Endothelial cell of umbilical vein (primary cell): ENCODE data around the gene NFYC. TPM values are rescaled to one million over a fixed set of nuclear protein-coding genes. Genes with fewer than 3 reads are reported as not detected.

Experiments
- BruUV-seq: library from RNA; stranded (reverse); fragments of 400-500 nt; replicated peaks from 2 replicates; lab custom pipeline; 2021; lab: Mats Ljungman, UMichigan
- CTCF ChIA-PET: fragments of 300-600, 350-600 bp; sonication (Branson Sonifier 250); formaldehyde crosslinking; loops from one replicate; lab custom pipeline; 2021; ENCODE audit warnings: antibody characterized with exemption, inconsistent platforms; lab: Charles Lee
- POLR2A ChIA-PET: fragments of 300-600, 350-600 bp; sonication (Branson Sonifier 250); formaldehyde crosslinking; loops from one replicate; lab custom pipeline; 2021; ENCODE audit warnings: antibody characterized with exemption, inconsistent platforms; lab: Charles Lee
- DNase-seq: peaks from one replicate; pipeline ENCODE4 v3.0.0-alpha.2; 2011; ENCODE audit warnings: low read depth, low spot score
- FAIRE-seq: peaks from 2 replicates; lab custom pipeline; 2011; peaks lifted over from hg19 to GRCh38; lab: Jason Lieb, UNC
- H2AFZ ChIP-seq: 2 replicates; pipeline ENCODE4 v1.6.0; 2012; ENCODE audit warnings: low read depth, low read length, control low read depth, inconsistent platforms
- H3K27ac ChIP-seq: 2 replicates; pipeline ENCODE4 v1.5.1; 2011; ENCODE audit warnings: low read depth, mild to moderate bottlenecking, control low read depth, low read length, moderate library complexity; ENCODE audit not compliant: insufficient read depth
- H3K27me3 ChIP-seq, 2 experiments: 2 replicates each; pipeline versions ENCODE4 v1.6.0 to v1.6.1; 2011; ENCODE audit warnings: low read length in 2 of 2, mixed read lengths in 1 of 2; ENCODE audit not compliant: control insufficient read depth in 2 of 2, insufficient read depth in 2 of 2
- H3K36me3 ChIP-seq, 2 experiments: 2 replicates in 1 of 2; 3 replicates in 1 of 2; pipeline ENCODE4 v1.5.1; 2011; ENCODE audit warnings: low read length in 2 of 2, mild to moderate bottlenecking in 1 of 2, moderate library complexity in 1 of 2; ENCODE audit not compliant: control insufficient read depth in 2 of 2, insufficient read depth in 2 of 2; ENCODE audit errors: extremely low read depth in 1 of 2
- H3K4me1 ChIP-seq: 3 replicates; pipeline ENCODE4 v1.5.1; 2011; ENCODE audit warnings: mild to moderate bottlenecking, low read length; ENCODE audit not compliant: control insufficient read depth, insufficient read depth; ENCODE audit errors: extremely low read depth
- H3K4me2 ChIP-seq: 2 replicates; pipeline ENCODE4 v1.6.1; 2011; ENCODE audit warnings: low read length, control low read depth, mixed read lengths; ENCODE audit not compliant: insufficient read depth
- H3K4me3 ChIP-seq, 3 experiments: fragments of 200-600 bp in 1 of 3; sonication (generic), shearing (Covaris generic) in 1 of 3; replicated peaks in 1 of 3; 2 replicates each; pipeline ENCODE4 v1.5.1; 2011 to 2016; ENCODE audit warnings: control low read depth in 3 of 3, low read length in 3 of 3, mild to moderate bottlenecking in 2 of 3, inconsistent platforms in 1 of 3, low read depth in 1 of 3, moderate library complexity in 1 of 3; ENCODE audit not compliant: insufficient read depth in 1 of 3
- H3K79me2 ChIP-seq: 2 replicates; pipeline ENCODE4 v1.6.0; 2012; ENCODE audit warnings: low read length, inconsistent platforms; ENCODE audit not compliant: control insufficient read depth, insufficient read depth
- H3K9ac ChIP-seq: replicated peaks from 2 replicates; pipeline ENCODE3; 2011; ENCODE audit warnings: low read length, control low read depth; ENCODE audit not compliant: insufficient read depth; ENCODE audit errors: extremely low read depth
- H3K9me1 ChIP-seq: replicated peaks from 3 replicates; pipeline ENCODE4 v1.6.0; 2011; ENCODE audit warnings: mild to moderate bottlenecking, low read length; ENCODE audit not compliant: control insufficient read depth, insufficient read depth; ENCODE audit errors: extremely low read depth
- H3K9me3 ChIP-seq: replicated peaks from 2 replicates; pipeline ENCODE4 v1.5.1; 2012; ENCODE audit warnings: low read length, inconsistent platforms; ENCODE audit not compliant: control insufficient read depth, insufficient read depth
- H4K20me1 ChIP-seq: replicated peaks from 2 replicates; pipeline ENCODE3; 2011; ENCODE audit warnings: mild to moderate bottlenecking, low read length; ENCODE audit not compliant: control insufficient read depth, insufficient read depth; ENCODE audit errors: extremely low read depth
- EZH2 ChIP-seq: IDR thresholded peaks from 2 replicates; pipeline ENCODE4 v1.6.1; 2012; ENCODE audit warnings: borderline replicate concordance, low read depth, mild to moderate bottlenecking, moderate library complexity, low read length, inconsistent platforms; ENCODE audit not compliant: severe bottlenecking
- FOS ChIP-seq: IDR thresholded peaks from 2 replicates; pipeline ENCODE4 v1.6.1; 2011; ENCODE audit warnings: mild to moderate bottlenecking, low read length, moderate library complexity, borderline replicate concordance; ENCODE audit not compliant: insufficient read depth
- GATA2 ChIP-seq: IDR thresholded peaks from 2 replicates; pipeline ENCODE4 v1.7.0; 2011; ENCODE audit warnings: low read depth, mild to moderate bottlenecking, moderate library complexity, mixed read lengths, low read length; ENCODE audit not compliant: insufficient read length, insufficient read depth
- JUN ChIP-seq: IDR thresholded peaks from 2 replicates; pipeline ENCODE4 v1.6.1; 2011; ENCODE audit warnings: borderline replicate concordance, low read depth; ENCODE audit not compliant: insufficient read length, insufficient read depth
- MYC ChIP-seq: IDR thresholded peaks from one replicate; pipeline ENCODE4 v1.6.1; 2011; ENCODE audit warnings: mild to moderate bottlenecking, low read depth, low read length
- POLR2A ChIP-seq: IDR thresholded peaks from 2 replicates; pipeline ENCODE4 v1.6.1; 2012; ENCODE audit warnings: low read depth, mild to moderate bottlenecking, control low read depth, low read length
- POLR2AphosphoS5 ChIP-seq: IDR thresholded peaks from 2 replicates; pipeline ENCODE4 v1.6.1; 2012; ENCODE audit warnings: low read depth, mild to moderate bottlenecking, control low read depth, low read length, moderate library complexity; ENCODE audit not compliant: insufficient read depth
- dilution Hi-C: fragments of 300-500 bp; cut with MboI; formaldehyde crosslinking; loops from one replicate; pipeline ENCODE4 v1.15.0; 2019; ENCODE audit warnings: low sequenced_read_pairs; ENCODE audit not compliant: extremely low pct_ligation_motif_present
- intact Hi-C: fragments of 100-400 bp; cut with micrococcal nuclease; formaldehyde crosslinking; loops from one replicate; pipeline ENCODE4 v1.10.0; 2022
- polyA plus RNA-seq, 4 experiments: library from polyadenylated mRNA; depleted of rRNA in 3 of 4; stranded (reverse) in 3 of 4; unstranded in 1 of 4; fragments of >200 nt; gene quantifications; 2 replicates each; pipeline versions ENCODE4 v1.2.1 to v1.2.3, GENCODE V29; 2011 to 2012; ENCODE audit warnings: missing spikeins in 1 of 4
- total RNA-seq: library from RNA; stranded (reverse); gene quantifications from 2 replicates; pipeline ENCODE4 v1.2.3, GENCODE V29; 2021
- TF ChIP-seq, protein P1 (sequence below): IDR thresholded peaks from 2 replicates; pipeline ENCODE4 v1.6.1; 2011; ENCODE audit not compliant: insufficient read depth, insufficient read length
- TF ChIP-seq, protein P2 (sequence below), 2 donors: IDR thresholded peaks; 1 replicate in 1 of 2; 2 replicates in 1 of 2; pipeline ENCODE4 v1.5.1; 2011; ENCODE audit warnings: low read length in 2 of 2, mild to moderate bottlenecking in 2 of 2, moderate library complexity in 2 of 2, control low read depth in 1 of 2, inconsistent platforms in 1 of 2, low read depth in 1 of 2; ENCODE audit not compliant: insufficient read depth in 1 of 2; ENCODE audit errors: extremely low read depth in 1 of 2

The NFYC gene
- total and polyA plus RNA-seq, 2 donors (not counting 3 experiments of a cell fraction or from before 2014, with no cell fraction given), result 51.1 to 81.7 TPM

- no peak for DNase-seq
- peaks cover 0 to 17% of the 10 kb centered on the region in 2 experiments for H3K36me3 ChIP-seq
- BruUV-seq, result no TSS peak
Measured at GRCh38 chr1:40760984-40761383, 69.5 kb downstream of the NFYC start.

More at GRCh38 chr1:40760984-40761383, 69.5 kb downstream of the NFYC start:
- Histone ChIP-seq H3K9me3 (no peaks in the 10 kb centered on the region), H3K27ac (no peak overlapping the region), H3K79me2 (no peaks in the 10 kb centered on the region), H2AFZ (no peak overlapping the region), H4K20me1 (no peaks in the 10 kb centered on the region), H3K4me3 (no peak overlapping the region), H3K27me3 (no peaks in the 10 kb centered on the region), H3K4me1 (no peaks in the 10 kb centered on the region), H3K9ac (no peak overlapping the region), H3K9me1 (no peaks in the 10 kb centered on the region), H3K4me2 (no peak overlapping the region)
- TF ChIP-seq GATA2 (no peak), EZH2 (no peak), FOS (no peak), POLR2A (no peak), POLR2AphosphoS5 (no peak), JUN (no peak), MYC (no peak)
- TF ChIP-seq, protein P1, sequence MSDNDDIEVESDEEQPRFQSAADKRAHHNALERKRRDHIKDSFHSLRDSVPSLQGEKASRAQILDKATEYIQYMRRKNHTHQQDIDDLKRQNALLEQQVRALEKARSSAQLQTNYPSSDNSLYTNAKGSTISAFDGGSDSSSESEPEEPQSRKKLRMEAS, result no peak
- TF ChIP-seq, protein P2, sequence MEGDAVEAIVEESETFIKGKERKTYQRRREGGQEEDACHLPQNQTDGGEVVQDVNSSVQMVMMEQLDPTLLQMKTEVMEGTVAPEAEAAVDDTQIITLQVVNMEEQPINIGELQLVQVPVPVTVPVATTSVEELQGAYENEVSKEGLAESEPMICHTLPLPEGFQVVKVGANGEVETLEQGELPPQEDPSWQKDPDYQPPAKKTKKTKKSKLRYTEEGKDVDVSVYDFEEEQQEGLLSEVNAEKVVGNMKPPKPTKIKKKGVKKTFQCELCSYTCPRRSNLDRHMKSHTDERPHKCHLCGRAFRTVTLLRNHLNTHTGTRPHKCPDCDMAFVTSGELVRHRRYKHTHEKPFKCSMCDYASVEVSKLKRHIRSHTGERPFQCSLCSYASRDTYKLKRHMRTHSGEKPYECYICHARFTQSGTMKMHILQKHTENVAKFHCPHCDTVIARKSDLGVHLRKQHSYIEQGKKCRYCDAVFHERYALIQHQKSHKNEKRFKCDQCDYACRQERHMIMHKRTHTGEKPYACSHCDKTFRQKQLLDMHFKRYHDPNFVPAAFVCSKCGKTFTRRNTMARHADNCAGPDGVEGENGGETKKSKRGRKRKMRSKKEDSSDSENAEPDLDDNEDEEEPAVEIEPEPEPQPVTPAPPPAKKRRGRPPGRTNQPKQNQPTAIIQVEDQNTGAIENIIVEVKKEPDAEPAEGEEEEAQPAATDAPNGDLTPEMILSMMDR (IDR thresholded peaks at IDR 0.05; ENCODE audit: extremely low read depth in 1 of 2, insufficient read depth in 1 of 2, low read depth in 1 of 2, low read length in 2 of 2), result no peak
- ChIA-PET POLR2A (no interaction called here), CTCF (no interaction called here)
- FAIRE-seq, result no peak
- intact Hi-C loops (no loop called here), dilution Hi-C loops (no loop called here)
